T-helper 2 cell treated with Interferon-gamma antibody and Interleukin-4, amounts not matched to agents 5 μg/mL and 100 μg/mL, for 36 hours (primary cell): ENCODE measurements around the gene GJA5.

Experiments used
- DNase-seq: peaks from one replicate; pipeline ENCODE4 v3.0.0; 2021; ENCODE audit warnings: low spot score
- H3K27ac Mint-ChIP-seq: one replicate; pipeline ENCODE4 v1.8.0; 2021; ENCODE audit warnings: mild to moderate bottlenecking, mixed read lengths
- H3K27me3 Mint-ChIP-seq: one replicate; pipeline ENCODE4 v1.8.0; 2021; ENCODE audit warnings: low read depth, mixed read lengths
- H3K36me3 Mint-ChIP-seq: one replicate; pipeline ENCODE4 v1.8.0; 2021; ENCODE audit warnings: low read depth, mixed read lengths
- H3K4me1 Mint-ChIP-seq: one replicate; pipeline ENCODE4 v1.8.0; 2021; ENCODE audit warnings: low read depth, mixed read lengths
- H3K4me3 Mint-ChIP-seq: one replicate; pipeline ENCODE4 v1.8.0; 2022; ENCODE audit warnings: mild to moderate bottlenecking, moderate library complexity, mixed read lengths
- H3K9me3 Mint-ChIP-seq: one replicate; pipeline ENCODE4 v1.8.0; 2021; ENCODE audit warnings: mixed read lengths

GJA5 gene

GRCh38 chr1:147760481-147761260, at the start of gene GJA5:
GJA5 (minus strand) TSS chr1:147760602; CDS start chr1:147759238, 1,364 bp downstream.
- Mint-ChIP-seq H3K4me1 (peaks cover 14% of the 10 kb centered on the region), H3K27me3 (peaks cover 11% of the 10 kb centered on the region), H3K27ac (no peak within 1 kb of the TSS), H3K36me3 (no peaks in the 10 kb centered on the region), H3K9me3 (no peaks in the 10 kb centered on the region), H3K4me3 (no peak within 1 kb of the TSS)
- no peak for DNase-seq

GRCh38 chr1:147809236-147809635, 48.8 kb upstream of the GJA5 start:
- Mint-ChIP-seq H3K27ac (no peak overlapping the region), H3K4me3 (no peak overlapping the region), H3K9me3 (no peaks in the 10 kb centered on the region), H3K27me3 (peaks cover 5% of the 10 kb centered on the region), H3K4me1 (peaks cover 2% of the 10 kb centered on the region), H3K36me3 (no peaks in the 10 kb centered on the region)
- no peak for DNase-seq

GRCh38 chr1:147808025-147808424, 47.6 kb upstream of the GJA5 start:
- Mint-ChIP-seq H3K9me3 (no peaks in the 10 kb centered on the region), H3K27ac (no peak overlapping the region), H3K36me3 (no peaks in the 10 kb centered on the region), H3K4me1 (no peaks in the 10 kb centered on the region), H3K4me3 (no peak overlapping the region), H3K27me3 (peaks cover 5% of the 10 kb centered on the region)
- no peak for DNase-seq

DNA sequence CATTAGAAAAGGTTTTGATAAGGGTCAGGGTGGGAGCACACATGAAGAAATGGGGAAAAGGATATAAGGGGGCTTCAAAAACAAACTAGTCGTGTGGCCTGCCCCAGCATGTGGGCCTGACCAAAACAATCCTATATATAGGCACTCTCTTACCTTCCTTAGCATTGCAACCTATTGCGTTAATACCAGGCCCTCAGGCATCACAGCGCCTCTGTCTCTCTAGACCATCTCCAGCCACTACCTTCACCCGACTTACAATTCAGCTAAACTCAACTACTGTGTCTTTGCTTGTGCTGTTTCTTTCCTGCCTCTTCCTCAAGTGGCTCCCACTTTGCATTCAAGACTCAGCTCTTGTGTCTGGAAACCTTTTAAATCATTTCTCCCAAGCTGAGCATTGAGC, 47.0 kb upstream of the GJA5 start:
- Mint-ChIP-seq H3K4me1 (no peaks in the 10 kb centered on the region), H3K27ac (no peak overlapping the region), H3K4me3 (no peak overlapping the region), H3K9me3 (no peaks in the 10 kb centered on the region), H3K36me3 (no peaks in the 10 kb centered on the region), H3K27me3 (peaks cover 5% of the 10 kb centered on the region)
- no peak for DNase-seq

DNA sequence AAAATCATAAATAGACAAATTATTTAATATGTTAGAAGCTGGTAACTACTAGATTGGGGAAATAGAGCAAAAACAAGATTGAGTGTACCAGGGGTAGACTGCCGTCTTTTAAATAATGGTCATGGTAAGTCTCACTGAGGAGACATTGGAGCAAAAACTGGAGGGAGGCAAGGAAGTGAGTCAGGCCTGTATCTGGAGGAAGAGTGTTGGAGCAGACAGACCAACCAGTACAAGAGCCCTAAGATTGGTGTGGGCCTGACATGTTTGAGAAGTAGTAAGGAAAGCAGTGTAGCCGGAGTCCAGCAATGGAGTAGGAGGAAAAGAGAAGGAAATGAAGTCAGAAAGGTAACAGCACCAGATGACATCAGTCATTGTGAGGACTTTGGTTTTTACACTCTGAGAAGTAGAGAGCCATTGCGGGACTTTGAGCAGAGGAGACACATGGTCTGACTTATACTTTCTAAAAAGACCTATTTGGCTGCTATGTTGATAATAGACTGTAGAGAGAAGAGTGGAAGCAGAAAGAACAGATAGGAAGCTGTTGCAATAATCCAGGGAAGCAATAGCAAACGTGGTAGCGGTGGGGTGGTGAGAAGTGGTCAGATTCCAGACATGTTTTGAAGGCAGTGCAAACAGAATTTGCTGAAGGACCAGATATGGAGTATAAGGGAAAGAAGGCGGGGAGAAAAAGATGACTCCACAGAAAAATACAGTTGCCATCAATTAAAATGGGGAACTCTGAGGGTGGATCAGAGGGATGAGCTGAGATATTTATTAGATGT, 44.7 kb upstream of the GJA5 start:
- no peaks in the 10 kb centered on the region for H3K4me1 Mint-ChIP-seq
- no peaks in the 10 kb centered on the region for H3K36me3 Mint-ChIP-seq
- H3K4me3 Mint-ChIP-seq = no peak overlapping the region
- no peaks in the 10 kb centered on the region for H3K9me3 Mint-ChIP-seq
- H3K27ac Mint-ChIP-seq = no peak overlapping the region
- H3K27me3 Mint-ChIP-seq = no peaks in the 10 kb centered on the region
- DNase-seq = no peak

DNA sequence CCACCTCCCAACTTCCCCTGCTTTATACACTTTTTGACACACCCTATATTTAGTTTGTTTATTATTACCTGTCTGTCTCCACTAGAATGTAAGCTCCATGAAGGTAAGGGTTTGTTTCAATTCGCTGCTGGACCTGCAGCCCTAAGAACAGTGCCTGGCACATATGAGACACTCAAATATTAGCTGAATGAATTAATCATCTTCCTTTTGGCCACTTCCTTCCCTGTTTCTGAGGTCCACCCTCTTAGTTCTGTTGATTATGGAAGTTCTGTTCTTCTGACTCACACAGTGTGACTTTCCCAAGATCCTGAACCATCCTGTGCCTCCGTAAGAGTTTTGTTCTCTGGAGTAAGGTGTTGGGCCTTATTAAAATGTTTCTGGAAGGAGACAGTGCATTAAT, 40.4 kb upstream of the GJA5 start:
- Mint-ChIP-seq H3K27me3 (no peaks in the 10 kb centered on the region), H3K4me3 (no peak overlapping the region), H3K4me1 (no peaks in the 10 kb centered on the region), H3K9me3 (no peaks in the 10 kb centered on the region), H3K27ac (no peak overlapping the region), H3K36me3 (no peaks in the 10 kb centered on the region)
- DNase-seq = no peak

DNA sequence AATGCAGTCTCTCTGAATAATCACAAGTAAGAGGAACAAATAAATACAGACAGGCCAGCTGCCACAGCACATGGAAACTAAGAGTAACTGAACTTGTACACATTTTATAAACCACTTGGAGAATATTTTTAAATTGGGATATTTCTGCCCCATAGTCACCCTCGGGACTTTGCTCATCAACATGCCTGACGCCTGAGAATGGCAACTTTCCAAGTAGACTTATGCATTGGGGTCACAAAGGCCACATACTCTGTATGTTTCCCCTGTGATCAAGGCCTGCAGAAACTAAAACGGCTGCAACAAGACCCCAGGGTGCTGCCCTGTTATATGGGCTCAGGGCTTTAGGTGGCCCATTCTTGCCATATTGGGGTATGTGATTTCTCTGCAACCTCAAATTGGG, 38.3 kb upstream of the GJA5 start:
- Mint-ChIP-seq H3K9me3 (no peaks in the 10 kb centered on the region), H3K4me3 (no peak overlapping the region), H3K27me3 (peaks cover 11% of the 10 kb centered on the region), H3K36me3 (no peaks in the 10 kb centered on the region), H3K27ac (no peak overlapping the region), H3K4me1 (no peaks in the 10 kb centered on the region)
- no peak for DNase-seq

DNA sequence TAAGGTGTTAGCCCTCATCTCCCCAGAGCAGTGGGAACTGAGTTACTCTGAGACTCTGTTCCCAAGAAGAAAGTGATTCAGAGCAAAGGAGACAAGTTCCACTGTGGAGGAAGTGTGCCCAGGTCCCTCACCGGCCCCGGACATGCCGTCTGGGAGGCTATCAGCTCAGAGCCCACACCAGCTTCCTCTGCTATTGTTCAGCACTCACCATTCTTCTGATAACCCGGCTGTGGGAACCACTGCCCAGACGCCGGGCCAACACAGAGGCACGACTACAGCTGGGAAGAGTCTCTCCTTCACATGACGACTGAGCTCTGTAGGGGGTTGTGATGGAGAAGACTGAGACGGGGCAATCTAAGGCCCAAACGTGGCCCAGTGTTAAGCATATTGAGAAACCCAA, 34.2 kb upstream of the GJA5 start:
- no peak overlapping the region for H3K27ac Mint-ChIP-seq
- H3K36me3 Mint-ChIP-seq = no peaks in the 10 kb centered on the region
- no peak for DNase-seq
- no peaks in the 10 kb centered on the region for H3K4me1 Mint-ChIP-seq
- H3K4me3 Mint-ChIP-seq = no peak overlapping the region
- peaks cover 23% of the 10 kb centered on the region for H3K27me3 Mint-ChIP-seq
- no peaks in the 10 kb centered on the region for H3K9me3 Mint-ChIP-seq

DNA sequence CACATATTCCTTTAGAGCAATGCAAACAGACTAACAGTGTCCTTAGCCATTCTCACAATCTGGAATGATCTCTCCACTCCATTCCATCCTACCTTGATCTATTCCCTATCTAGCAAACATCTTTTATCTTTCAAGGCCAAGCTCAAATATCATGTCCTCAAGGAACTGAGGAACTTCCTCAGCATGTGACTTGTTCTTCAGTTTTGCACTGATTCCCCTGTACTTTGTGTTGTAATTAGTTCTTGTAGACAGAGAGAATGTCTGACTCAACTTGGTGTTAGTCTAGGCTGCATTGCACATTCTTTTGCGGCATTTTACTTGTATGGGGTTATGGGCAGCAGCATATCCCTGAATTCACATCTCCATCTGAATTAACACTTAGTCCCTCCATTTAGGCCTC, 31.5 kb upstream of the GJA5 start:
- H3K27ac Mint-ChIP-seq = no peak overlapping the region
- DNase-seq = no peak
- no peak overlapping the region for H3K4me3 Mint-ChIP-seq
- H3K9me3 Mint-ChIP-seq = no peaks in the 10 kb centered on the region
- no peaks in the 10 kb centered on the region for H3K4me1 Mint-ChIP-seq
- H3K36me3 Mint-ChIP-seq = no peaks in the 10 kb centered on the region
- H3K27me3 Mint-ChIP-seq = peaks cover 31% of the 10 kb centered on the region

GRCh38 chr1:147787765-147788164, 27.4 kb upstream of the GJA5 start:
- Mint-ChIP-seq H3K4me3 (no peak overlapping the region), H3K4me1 (no peaks in the 10 kb centered on the region), H3K36me3 (no peaks in the 10 kb centered on the region), H3K9me3 (no peaks in the 10 kb centered on the region), H3K27me3 (peaks cover 25% of the 10 kb centered on the region), H3K27ac (no peak overlapping the region)
- DNase-seq = no peak

GRCh38 chr1:147786536-147786935, 26.1 kb upstream of the GJA5 start:
- Mint-ChIP-seq H3K27ac (no peak overlapping the region), H3K27me3 (peaks cover 30% of the 10 kb centered on the region), H3K36me3 (no peaks in the 10 kb centered on the region), H3K9me3 (no peaks in the 10 kb centered on the region), H3K4me3 (no peak overlapping the region), H3K4me1 (no peaks in the 10 kb centered on the region)
- no peak for DNase-seq

DNA sequence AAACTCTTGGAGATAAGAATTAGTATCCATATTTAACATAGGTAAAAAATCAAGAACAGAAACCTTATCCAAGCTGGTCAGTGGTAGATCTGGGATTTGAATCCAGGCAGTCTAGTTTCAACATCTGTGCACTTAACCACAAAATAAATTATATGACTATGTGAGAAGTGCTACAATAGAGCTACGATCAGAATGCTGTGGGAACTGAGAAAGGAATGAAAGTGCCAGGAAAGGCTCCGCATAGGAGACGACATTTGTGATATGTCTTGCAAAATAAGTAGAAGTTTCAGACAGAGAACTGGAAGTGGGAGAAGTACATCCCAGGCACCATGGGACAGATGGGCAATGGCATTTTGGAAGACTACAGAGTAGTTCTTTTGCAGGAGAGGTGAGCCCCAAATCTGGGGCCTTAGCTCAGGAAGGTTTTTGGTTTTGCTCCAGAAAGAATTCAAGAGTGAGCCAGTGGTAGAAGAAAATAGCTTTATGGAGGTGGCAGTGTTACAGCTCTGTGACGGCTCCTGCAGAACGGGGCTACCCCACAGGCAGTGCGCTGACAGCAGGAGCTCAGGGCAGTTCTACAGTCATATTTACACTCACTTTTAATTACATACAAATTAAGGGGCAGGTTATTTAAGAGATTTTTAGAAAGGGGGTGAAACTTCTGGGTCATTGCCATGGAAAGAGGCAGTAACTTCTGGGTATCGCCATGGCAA, 25.5 kb upstream of the GJA5 start:
- H3K27ac Mint-ChIP-seq = no peak overlapping the region
- H3K9me3 Mint-ChIP-seq = no peaks in the 10 kb centered on the region
- H3K36me3 Mint-ChIP-seq = no peaks in the 10 kb centered on the region
- peaks cover 33% of the 10 kb centered on the region for H3K27me3 Mint-ChIP-seq
- H3K4me1 Mint-ChIP-seq = no peaks in the 10 kb centered on the region
- no peak for DNase-seq
- H3K4me3 Mint-ChIP-seq = no peak overlapping the region

GRCh38 chr1:147784941-147785340, 24.5 kb upstream of the GJA5 start:
- DNase-seq = no peak
- Mint-ChIP-seq H3K36me3 (no peaks in the 10 kb centered on the region), H3K27me3 (peaks cover 36% of the 10 kb centered on the region), H3K27ac (no peak overlapping the region), H3K4me3 (no peak overlapping the region), H3K9me3 (no peaks in the 10 kb centered on the region), H3K4me1 (no peaks in the 10 kb centered on the region)

GRCh38 chr1:147781056-147781471, 20.7 kb upstream of the GJA5 start:
- Mint-ChIP-seq H3K9me3 (no peaks in the 10 kb centered on the region), H3K4me1 (no peaks in the 10 kb centered on the region), H3K4me3 (no peak overlapping the region), H3K36me3 (no peaks in the 10 kb centered on the region), H3K27ac (no peak overlapping the region), H3K27me3 (peaks cover 23% of the 10 kb centered on the region)
- DNase-seq = no peak
